ENCODE data around the gene TRAPPC5. TPM values are rescaled to one million over a fixed set of nuclear protein-coding genes. Genes with fewer than 3 reads are reported as not detected.

TRAPPC5 gene
- total RNA-seq, 2 donors from 2014 or later = 71.9 to 83.5 TPM

Other genes starting within 250 kb of the TRAPPC5 start
- gene PEX11G, start 191.8 kb upstream of the TRAPPC5 start, total RNA-seq = 1 to 10 TPM; 2.7 to 4.1 TPM
- 10 to 100 TPM; 52.3 to 55.0 TPM for gene ZNF358, start 164.7 kb upstream of the TRAPPC5 start, total RNA-seq
- gene MCOLN1, start 158.2 kb upstream of the TRAPPC5 start, total RNA-seq = 10 to 100 TPM; 23.1 to 26.1 TPM
- gene PNPLA6, start 145.1 kb upstream of the TRAPPC5 start, total RNA-seq = 10 to 100 TPM; 78.0 to 79.3 TPM
- not detected for gene CAMSAP3, start 85.0 kb upstream of the TRAPPC5 start, total RNA-seq
- gene XAB2, start 51.3 kb upstream of the TRAPPC5 start, total RNA-seq = 10 to 100 TPM; 19.4 to 23.0 TPM
- gene PET100, start 51.0 kb upstream of the TRAPPC5 start, total RNA-seq = 10 to 100 TPM; 65.8 TPM
- gene PCP2, start 47.1 kb upstream of the TRAPPC5 start, total RNA-seq = not detected
- 10 to 100 TPM; 22.5 to 32.4 TPM for gene STXBP2, start 43.7 kb upstream of the TRAPPC5 start, total RNA-seq
- 1 to 10 TPM; 1.2 to 2.9 TPM for gene RETN, start 11.8 kb upstream of the TRAPPC5 start, total RNA-seq
- 1 to 10 TPM; 2.2 to 3.0 TPM for gene MCEMP1, start 3.7 kb upstream of the TRAPPC5 start, total RNA-seq
- under 1 TPM; 0.23 to 0.71 TPM for gene FCER2, start 21.3 kb downstream of the TRAPPC5 start, total RNA-seq
- 1 to 10 TPM; 2.2 to 6.6 TPM for gene CLEC4G, start 51.3 kb downstream of the TRAPPC5 start, total RNA-seq
- gene CD209, start 66.7 kb downstream of the TRAPPC5 start, total RNA-seq = 10 to 100 TPM; 13.4 to 23.0 TPM
- gene CLEC4M, start 82.4 kb downstream of the TRAPPC5 start, total RNA-seq = under 1 TPM in 1 of 2 donors, not detected in 1; 0.38 TPM
- gene EVI5L, start 149.4 kb downstream of the TRAPPC5 start, total RNA-seq = 10 to 100 TPM; 14.9 to 16.0 TPM
- gene PRR36, start 193.6 kb downstream of the TRAPPC5 start, total RNA-seq = under 1 TPM; 0.09 to 0.14 TPM
- gene LRRC8E, start 207.7 kb downstream of the TRAPPC5 start, total RNA-seq = not detected
- 10 to 100 TPM; 22.2 to 26.6 TPM for gene MAP2K7, start 223.0 kb downstream of the TRAPPC5 start, total RNA-seq
- gene TGFBR3L, start 234.0 kb downstream of the TRAPPC5 start, total RNA-seq = 1 to 10 TPM; 1.5 to 4.4 TPM
- 10 to 100 TPM; 25.4 to 28.7 TPM for gene SNAPC2, start 239.5 kb downstream of the TRAPPC5 start, total RNA-seq
- 10 to 100 TPM in 1 of 2 donors, 1 to 10 TPM in 1; 5.9 to 11.7 TPM for gene CTXN1, start 245.3 kb downstream of the TRAPPC5 start, total RNA-seq